ENCODE data around the gene ANKRD52.

- no peak for TF ChIP-seq BCLAF1 (IDR thresholded peaks at IDR 0.05)
- no peak for TF ChIP-seq PBX3 (IDR thresholded peaks at IDR 0.05; ENCODE audit: insufficient replicate concordance, low read depth, low read length)
- no peak for TF ChIP-seq CTCF (IDR thresholded peaks at IDR 0.05 in 2 of 3, conservative IDR thresholded peaks at IDR 0.05 in 1 of 3; ENCODE audit: control insufficient read depth in 2 of 3, extremely low read depth in 1 of 3, insufficient read depth in 1 of 3, low read depth in 3 of 3, low read length in 3 of 3)
- no peak for TF ChIP-seq POLR2A (IDR thresholded peaks at IDR 0.05; ENCODE audit: low read depth, low read length)
- TF ChIP-seq FOS (IDR thresholded peaks at IDR 0.05; ENCODE audit: borderline replicate concordance, extremely low read depth, insufficient read length) = no peak
- TF ChIP-seq POLR2AphosphoS5 (IDR thresholded peaks at IDR 0.05; ENCODE audit: low read length) = no peak
- TF ChIP-seq GABPA (IDR thresholded peaks at IDR 0.05; ENCODE audit: low read depth) = no peak
- no peak for TF ChIP-seq FOXM1 (IDR thresholded peaks at IDR 0.05; ENCODE audit: low read depth, low read length)
- no peak for TF ChIP-seq PKNOX1 (IDR thresholded peaks at IDR 0.05)
- TF ChIP-seq ZNF384 (IDR thresholded peaks at IDR 0.05; ENCODE audit: borderline replicate concordance, low read depth, low read length) = no peak
- TF ChIP-seq POLR2AphosphoS2 (IDR thresholded peaks at IDR 0.05; ENCODE audit: low read depth, low read length) = no peak
- TF ChIP-seq CBX3 (IDR thresholded peaks at IDR 0.05; ENCODE audit: borderline replicate concordance, low read depth) = no peak
These were observed 41.7 kb downstream of the ANKRD52 start for GRCh38 chr12:56216461-56216860.

Measured in GM12878 (cell line).